ENCODE measurements around the gene CST6. TPM values are rescaled to one million over a fixed set of nuclear protein-coding genes. Genes with fewer than 3 reads are reported as not detected.

The CST6 gene
- total and polyA plus RNA-seq, 7 donors, result 0.13 to 18.7 (median 0.47) TPM; not detected in 2

DNA sequence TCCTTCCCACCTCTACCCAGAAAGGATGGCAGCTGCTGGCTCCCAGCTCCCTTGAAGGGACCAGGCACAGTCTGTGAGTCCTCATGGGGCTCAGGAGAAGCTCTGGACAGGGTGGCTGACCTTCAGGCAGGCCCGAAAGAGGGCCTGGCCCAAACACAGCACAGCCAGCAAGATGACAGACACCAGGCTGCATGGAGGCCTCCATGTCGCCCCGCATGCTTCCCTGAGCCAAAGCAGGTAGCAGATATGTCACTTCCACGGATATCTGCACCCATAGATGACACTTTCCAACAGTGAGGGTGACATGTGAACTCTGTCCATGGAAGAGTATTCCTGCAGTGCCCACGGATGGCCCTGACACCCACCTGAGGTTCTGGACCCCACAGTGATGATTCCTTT, 28.2 kb upstream of the CST6 start:
- no peak overlapping the region for H3K27ac ChIP-seq
- WGBS, 3 donors, result 75 to 79% (median 77%) methylated on average over 5 of the region's 5 CpGs

DNA sequence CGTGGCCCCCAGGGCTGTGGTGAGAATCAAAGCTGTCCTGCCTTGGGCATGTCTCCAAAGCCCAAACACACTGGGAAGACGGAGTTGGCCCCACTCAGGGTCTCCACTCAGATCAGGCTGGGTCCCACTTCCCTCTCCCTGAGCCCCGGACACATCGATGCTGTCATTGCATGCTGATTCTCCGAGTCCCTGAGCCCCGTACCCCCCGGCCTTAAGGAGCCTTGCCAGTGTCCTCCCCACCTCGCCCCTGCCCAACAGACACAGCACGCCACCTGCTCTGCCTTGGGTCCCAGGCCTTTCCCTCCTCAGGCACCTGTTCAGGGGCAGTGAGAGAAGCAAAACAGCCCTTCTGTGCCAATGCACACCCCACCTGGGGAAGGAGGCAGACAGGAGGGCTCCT, 24.5 kb upstream of the CST6 start:
- TF ChIP-seq, protein P1, sequence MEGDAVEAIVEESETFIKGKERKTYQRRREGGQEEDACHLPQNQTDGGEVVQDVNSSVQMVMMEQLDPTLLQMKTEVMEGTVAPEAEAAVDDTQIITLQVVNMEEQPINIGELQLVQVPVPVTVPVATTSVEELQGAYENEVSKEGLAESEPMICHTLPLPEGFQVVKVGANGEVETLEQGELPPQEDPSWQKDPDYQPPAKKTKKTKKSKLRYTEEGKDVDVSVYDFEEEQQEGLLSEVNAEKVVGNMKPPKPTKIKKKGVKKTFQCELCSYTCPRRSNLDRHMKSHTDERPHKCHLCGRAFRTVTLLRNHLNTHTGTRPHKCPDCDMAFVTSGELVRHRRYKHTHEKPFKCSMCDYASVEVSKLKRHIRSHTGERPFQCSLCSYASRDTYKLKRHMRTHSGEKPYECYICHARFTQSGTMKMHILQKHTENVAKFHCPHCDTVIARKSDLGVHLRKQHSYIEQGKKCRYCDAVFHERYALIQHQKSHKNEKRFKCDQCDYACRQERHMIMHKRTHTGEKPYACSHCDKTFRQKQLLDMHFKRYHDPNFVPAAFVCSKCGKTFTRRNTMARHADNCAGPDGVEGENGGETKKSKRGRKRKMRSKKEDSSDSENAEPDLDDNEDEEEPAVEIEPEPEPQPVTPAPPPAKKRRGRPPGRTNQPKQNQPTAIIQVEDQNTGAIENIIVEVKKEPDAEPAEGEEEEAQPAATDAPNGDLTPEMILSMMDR (IDR thresholded peaks at IDR 0.05), result no peak
- DNase-seq (no peak), ATAC-seq (no peak)
- H3K4me1 ChIP-seq, result peaks cover 3% of the 10 kb centered on the region
- WGBS, 3 donors, result 70 to 80% (median 76%) methylated on average over 9 of the region's 9 CpGs
- intact Hi-C loops (cut with DNase I), result loop anchor here in 1 of 2 donors (5.0 kb wide), 2 partner anchors 210 to 275 kb away; partner anchors contain the start of gene KAT5
- H3K27me3 ChIP-seq (ENCODE audit: insufficient read depth in 3 of 3, low read length in 2 of 3), result no peaks in the 10 kb centered on the region
- H3K36me3 ChIP-seq (ENCODE audit: insufficient read depth in 1 of 2, low read depth in 1 of 2), result no peaks in the 10 kb centered on the region
- H3K27ac ChIP-seq, result no peak overlapping the region
- no peak overlapping the region for H3K4me3 ChIP-seq
- H3K9me3 ChIP-seq, result no peaks in the 10 kb centered on the region

More for the DNA sequence above, 28.2 kb upstream of the CST6 start:
- ATAC-seq (no peak), DNase-seq (no peak)
- Histone ChIP-seq H3K4me3 (no peak overlapping the region), H3K36me3 (ENCODE audit: insufficient read depth in 1 of 2, low read depth in 1 of 2) (peaks cover under 1 to 18% of the 10 kb centered on the region in 2 donors), H3K27me3 (ENCODE audit: insufficient read depth in 3 of 3, low read length in 2 of 3) (no peaks in the 10 kb centered on the region), H3K4me1 (no peaks in the 10 kb centered on the region), H3K9me3 (no peaks in the 10 kb centered on the region)
- intact Hi-C loops (cut with DNase I), result no loop called here
- TF ChIP-seq, protein P1 (IDR thresholded peaks at IDR 0.05), result no peak

DNA sequence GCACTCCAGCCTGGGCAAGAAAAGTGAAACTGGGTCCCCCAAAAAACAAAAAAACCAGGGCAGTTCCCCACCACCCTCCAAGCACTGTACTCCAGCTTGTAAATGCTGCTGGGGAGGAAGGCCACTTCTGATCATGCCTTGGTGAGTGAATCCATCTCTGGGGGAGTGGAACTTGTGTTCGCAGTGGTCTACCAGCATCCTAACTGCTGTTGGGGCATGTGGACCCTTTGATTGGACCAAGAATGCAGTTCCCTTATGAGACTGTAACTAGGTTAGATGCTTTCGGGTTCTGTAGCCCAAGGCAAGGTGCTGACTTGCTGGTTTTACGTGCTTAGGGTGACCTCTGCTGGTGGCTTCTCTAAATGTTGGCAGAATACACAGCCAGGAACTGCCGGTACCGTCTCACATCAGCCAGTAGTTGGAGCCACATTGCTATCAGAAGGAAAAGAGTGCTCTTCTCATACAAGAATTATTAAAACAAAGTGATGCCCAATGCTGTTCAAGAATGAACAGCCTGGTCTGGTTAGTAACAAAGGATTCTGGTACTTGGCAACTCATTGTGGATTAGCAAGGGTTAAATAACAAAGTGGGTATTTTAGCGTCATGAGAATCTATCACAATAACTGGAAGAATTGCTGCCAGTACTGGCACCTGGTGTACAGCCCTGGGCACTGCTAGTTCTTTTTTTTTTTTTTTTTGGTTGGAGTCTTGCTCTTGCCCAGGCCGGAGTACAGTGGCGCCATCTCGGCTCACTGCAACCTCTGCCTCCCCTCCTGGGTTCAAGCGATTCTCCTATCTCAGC, 22.8 kb upstream of the CST6 start:
- Histone ChIP-seq H3K4me1 (peaks cover 3% of the 10 kb centered on the region), H3K9me3 (no peaks in the 10 kb centered on the region), H3K27ac (no peak overlapping the region), H3K27me3 (ENCODE audit: insufficient read depth in 3 of 3, low read length in 2 of 3) (no peaks in the 10 kb centered on the region), H3K36me3 (ENCODE audit: insufficient read depth in 1 of 2, low read depth in 1 of 2) (no peaks in the 10 kb centered on the region), H3K4me3 (no peak overlapping the region)
- DNase-seq, result peak; percentile 83 to 85
- intact Hi-C loops (cut with DNase I), result loop anchor here (1.0 to 5.0 kb wide), 4 partner anchors 102 to 277 kb away; partner anchors contain the start of gene KAT5 (in 1 of the 2)
- TF ChIP-seq, protein P1 (IDR thresholded peaks at IDR 0.05), result peak; percentile 95
- peak; percentile 95 to 99 (median 98) for ATAC-seq
- 18 to 25% (median 22%) methylated on average over 10 of the region's 10 CpGs for WGBS, 3 donors

DNA sequence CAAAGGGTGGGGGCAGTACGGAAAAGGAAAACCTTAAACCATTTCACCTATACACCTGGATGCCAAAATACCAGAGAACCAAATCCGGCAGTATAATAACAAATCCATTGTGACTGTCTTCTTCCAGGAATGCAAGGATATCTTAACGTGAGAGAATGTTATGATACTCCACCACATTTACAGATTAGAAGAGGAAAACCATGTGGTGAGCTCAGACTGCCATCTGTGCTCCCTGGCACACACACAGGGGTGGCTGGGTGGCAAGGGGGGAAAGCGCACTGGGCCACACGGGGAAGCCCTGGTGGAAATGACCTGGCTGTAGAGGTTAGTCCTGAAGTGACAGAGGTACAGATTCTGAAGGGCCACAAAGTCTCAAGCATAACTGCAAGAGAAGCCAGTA, 19.8 kb upstream of the CST6 start:
- H3K4me3 ChIP-seq, result no peak overlapping the region
- no peak for ATAC-seq
- H3K27ac ChIP-seq, result no peak overlapping the region
- 72 to 78% (median 75%) methylated on average over 5 of the region's 5 CpGs for WGBS, 3 donors
- no peaks in the 10 kb centered on the region for H3K27me3 ChIP-seq (ENCODE audit: insufficient read depth in 3 of 3, low read length in 2 of 3)
- H3K9me3 ChIP-seq, result no peaks in the 10 kb centered on the region
- intact Hi-C loops (cut with DNase I), result no loop called here
- DNase-seq, result no peak
- H3K36me3 ChIP-seq (ENCODE audit: insufficient read depth in 1 of 2, low read depth in 1 of 2), result peaks cover 0 to 9% of the 10 kb centered on the region in 2 donors
- TF ChIP-seq, protein P1 (IDR thresholded peaks at IDR 0.05), result no peak
- H3K4me1 ChIP-seq, result peaks cover 3% of the 10 kb centered on the region

Data from psoas muscle (tissue), 8 donors.